ENCODE data around the gene TMEM187. TPM values are rescaled to one million over a fixed set of nuclear protein-coding genes. Genes with fewer than 3 reads are reported as not detected.
A peak's percentile ranks its signal among the peaks of the same experiment; 100 is the strongest.

The TMEM187 gene
- total and polyA plus RNA-seq, 2 donors from 2014 or later = 9.6 to 12.4 TPM

- H3K4me3 ChIP-seq (ENCODE audit: low read length in 3 of 3) = peak overlapping the region in 2 of 3 donors; percentile 14 to 32
- peak overlapping the region in 1 of 2 donors; percentile 32 for H3K27ac ChIP-seq (ENCODE audit: low read depth in 2 of 2, low read length in 2 of 2)
- no peaks in the 10 kb centered on the region for H3K27me3 ChIP-seq (ENCODE audit: control insufficient read depth, insufficient read depth, low read length)
- FAIRE-seq = no peak
- TF ChIP-seq, protein P1, sequence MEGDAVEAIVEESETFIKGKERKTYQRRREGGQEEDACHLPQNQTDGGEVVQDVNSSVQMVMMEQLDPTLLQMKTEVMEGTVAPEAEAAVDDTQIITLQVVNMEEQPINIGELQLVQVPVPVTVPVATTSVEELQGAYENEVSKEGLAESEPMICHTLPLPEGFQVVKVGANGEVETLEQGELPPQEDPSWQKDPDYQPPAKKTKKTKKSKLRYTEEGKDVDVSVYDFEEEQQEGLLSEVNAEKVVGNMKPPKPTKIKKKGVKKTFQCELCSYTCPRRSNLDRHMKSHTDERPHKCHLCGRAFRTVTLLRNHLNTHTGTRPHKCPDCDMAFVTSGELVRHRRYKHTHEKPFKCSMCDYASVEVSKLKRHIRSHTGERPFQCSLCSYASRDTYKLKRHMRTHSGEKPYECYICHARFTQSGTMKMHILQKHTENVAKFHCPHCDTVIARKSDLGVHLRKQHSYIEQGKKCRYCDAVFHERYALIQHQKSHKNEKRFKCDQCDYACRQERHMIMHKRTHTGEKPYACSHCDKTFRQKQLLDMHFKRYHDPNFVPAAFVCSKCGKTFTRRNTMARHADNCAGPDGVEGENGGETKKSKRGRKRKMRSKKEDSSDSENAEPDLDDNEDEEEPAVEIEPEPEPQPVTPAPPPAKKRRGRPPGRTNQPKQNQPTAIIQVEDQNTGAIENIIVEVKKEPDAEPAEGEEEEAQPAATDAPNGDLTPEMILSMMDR (IDR thresholded peaks at IDR 0.05; ENCODE audit: borderline replicate concordance, extremely low read depth, insufficient read depth) = no peak
- intact Hi-C loops (cut with DNase I) = no loop called here
- H3K9me3 ChIP-seq (ENCODE audit: control insufficient read depth in 2 of 3, insufficient read depth in 1 of 3, low read length in 3 of 3) = no peaks in the 10 kb centered on the region
- DNase-seq = no peak
- H3K4me1 ChIP-seq (ENCODE audit: control insufficient read depth in 2 of 3, insufficient read depth in 2 of 3, low read depth in 1 of 3, low read length in 3 of 3) = peaks cover 0 to 9% (median 5%) of the 10 kb centered on the region in 3 donors
- peak overlapping the region in 2 of 3 donors; percentile 26 to 41 for H3K9ac ChIP-seq (ENCODE audit: low read length in 3 of 3)
- peaks cover 0 to 2% (median 0%) of the 10 kb centered on the region in 3 donors for H3K36me3 ChIP-seq (ENCODE audit: control insufficient read depth in 2 of 3, insufficient read depth in 3 of 3, low read length in 3 of 3)
Measured at GRCh38 chrX:154018518-154019060, 46.0 kb downstream of the TMEM187 start.

GRCh38 chrX:154019061-154019621 lies 46.6 kb downstream of the TMEM187 start:
- FAIRE-seq (no peak), DNase-seq (peak in 1 of 5 donors; percentile 77)
- Histone ChIP-seq H3K9me3 (ENCODE audit: control insufficient read depth in 2 of 3, insufficient read depth in 1 of 3, low read length in 3 of 3) (no peaks in the 10 kb centered on the region), H3K4me3 (ENCODE audit: low read length in 3 of 3) (peak overlapping the region in 2 of 3 donors; percentile 14 to 32), H3K36me3 (ENCODE audit: control insufficient read depth in 2 of 3, insufficient read depth in 3 of 3, low read length in 3 of 3) (peaks cover 0 to 2% (median 0%) of the 10 kb centered on the region in 3 donors), H3K4me1 (ENCODE audit: control insufficient read depth in 2 of 3, insufficient read depth in 2 of 3, low read depth in 1 of 3, low read length in 3 of 3) (peaks cover 0 to 9% (median 5%) of the 10 kb centered on the region in 3 donors), H3K27ac (ENCODE audit: low read depth in 2 of 2, low read length in 2 of 2) (peak overlapping the region; percentile 32 to 53), H3K9ac (ENCODE audit: low read length in 3 of 3) (peak overlapping the region in 2 of 3 donors; percentile 26 to 41), H3K27me3 (ENCODE audit: control insufficient read depth, insufficient read depth, low read length) (no peaks in the 10 kb centered on the region)
- TF ChIP-seq, protein P1 (IDR thresholded peaks at IDR 0.05; ENCODE audit: borderline replicate concordance, extremely low read depth, insufficient read depth) = no peak
- intact Hi-C loops (cut with DNase I) = no loop called here

DNA sequence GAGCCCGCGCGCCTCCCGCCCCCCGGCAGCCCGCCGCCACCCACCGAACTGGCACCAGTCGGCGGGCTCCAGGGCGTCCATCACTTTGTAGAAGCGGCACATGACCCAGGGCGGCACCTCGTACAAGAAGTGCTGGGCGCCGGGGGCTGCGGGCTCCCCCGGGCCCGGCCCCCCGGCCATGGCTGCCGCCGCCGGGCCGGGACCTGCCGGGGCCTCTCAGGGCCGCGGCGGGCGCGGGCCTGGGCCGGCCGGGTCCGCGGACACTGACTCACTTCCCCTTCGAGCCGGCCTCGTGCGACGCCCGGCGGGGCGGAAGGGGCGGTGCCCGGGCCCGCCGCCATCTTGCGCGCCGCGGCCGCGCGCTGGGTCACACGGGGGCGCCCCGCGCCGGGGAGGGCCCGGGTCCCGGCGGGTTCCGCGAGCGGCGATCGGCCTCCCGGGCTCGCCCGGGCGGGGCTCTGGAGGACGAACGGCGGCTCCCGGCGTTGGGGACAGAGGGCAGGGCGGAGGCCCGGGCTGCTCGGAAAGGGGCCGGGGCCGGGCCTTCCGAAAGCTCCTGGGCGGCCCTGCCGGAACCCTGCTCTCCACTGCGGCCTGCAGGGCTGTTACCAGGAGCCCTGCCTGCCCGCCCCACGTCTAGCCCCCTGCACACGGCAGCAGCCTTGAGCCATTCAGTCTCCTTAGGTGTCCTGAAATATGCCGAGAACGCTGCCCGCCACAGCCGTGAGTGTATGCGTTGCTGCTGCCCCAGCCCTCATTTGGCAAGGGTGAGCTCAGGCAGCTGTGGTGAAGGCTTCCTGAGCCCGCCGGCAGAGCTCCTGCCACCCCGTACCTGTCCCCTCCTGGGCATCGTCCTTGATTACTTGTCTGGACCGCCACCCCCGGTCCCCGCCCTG lies 47.3 kb downstream of the TMEM187 start, which contains the start of gene IRAK1:
IRAK1 (minus strand) TSS at position 270 of the 896 bp plus-strand sequence; CDS start at position 180, 90 bp downstream.
- intact Hi-C loops (cut with DNase I) = no loop called here
- Histone ChIP-seq H3K4me1 (ENCODE audit: control insufficient read depth in 2 of 3, insufficient read depth in 2 of 3, low read depth in 1 of 3, low read length in 3 of 3) (peaks cover 0 to 9% (median 5%) of the 10 kb centered on the region in 3 donors), H3K27ac (ENCODE audit: low read depth in 2 of 2, low read length in 2 of 2) (peak within 1 kb of the TSS; percentile 53 to 78), H3K9me3 (ENCODE audit: control insufficient read depth in 2 of 3, insufficient read depth in 1 of 3, low read length in 3 of 3) (no peaks in the 10 kb centered on the region), H3K4me3 (ENCODE audit: low read length in 3 of 3) (peak within 1 kb of the TSS; percentile 16 to 51 (median 32)), H3K9ac (ENCODE audit: low read length in 3 of 3) (peak within 1 kb of the TSS in 2 of 3 donors; percentile 41 to 55), H3K36me3 (ENCODE audit: control insufficient read depth in 2 of 3, insufficient read depth in 3 of 3, low read length in 3 of 3) (peaks cover 0 to 2% (median 0%) of the 10 kb centered on the region in 3 donors), H3K27me3 (ENCODE audit: control insufficient read depth, insufficient read depth, low read length) (no peaks in the 10 kb centered on the region)
- TF ChIP-seq, protein P1 (IDR thresholded peaks at IDR 0.05; ENCODE audit: borderline replicate concordance, extremely low read depth, insufficient read depth) = no peak
- FAIRE-seq = no peak
- peak in 3 of 5 donors; percentile 30 to 73 (median 63) for DNase-seq

Data from kidney (tissue), 14 donors.